ENCODE measurements around the gene JAM2.
"Not testable (repeated sequence)": the region's sequence is repeated elsewhere in the genome, so short reads cannot be mapped to it uniquely, and the experiment has no call there.

JAM2 gene

DNA sequence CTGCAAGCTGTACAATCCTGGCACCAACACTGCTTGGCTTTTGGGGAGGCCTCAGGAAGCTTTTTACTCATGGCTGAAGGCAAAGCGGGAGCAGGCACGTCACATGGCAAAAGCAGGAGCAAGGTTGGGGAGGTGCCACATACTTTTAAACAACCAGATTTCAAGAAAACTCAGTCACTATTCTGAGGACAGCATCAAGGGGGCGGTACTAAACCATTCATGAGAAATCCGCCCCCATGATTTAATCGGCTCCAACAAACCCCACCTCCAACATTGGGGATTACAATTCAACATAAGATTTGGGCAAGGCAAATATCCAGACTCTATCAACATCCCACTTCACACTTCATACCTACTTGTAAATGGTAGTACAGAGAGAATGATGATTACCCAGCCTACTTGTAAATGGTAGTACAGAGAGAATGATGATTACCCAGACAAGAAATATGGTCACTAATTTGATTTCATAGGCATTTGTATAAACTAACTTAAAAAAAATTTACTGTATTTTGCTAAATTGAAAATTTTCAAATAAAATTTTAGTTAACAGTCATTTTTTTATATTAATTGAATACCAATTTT lies 70.7 kb downstream of the JAM2 start:
- Histone ChIP-seq H3K4me1 (ENCODE audit: control insufficient read depth in 5 of 5, insufficient read depth in 5 of 5, low read length in 5 of 5) (no peaks in the 10 kb centered on the region), H3K4me3 (ENCODE audit: low read depth in 1 of 5, low read length in 5 of 5) (no peak overlapping the region), H3K9me3 (ENCODE audit: control insufficient read depth in 5 of 5, low read length in 5 of 5) (no peaks in the 10 kb centered on the region), H3K27me3 (ENCODE audit: control insufficient read depth in 5 of 5, insufficient read depth in 4 of 5, low read length in 5 of 5) (no peaks in the 10 kb centered on the region), H3K36me3 (ENCODE audit: control insufficient read depth in 5 of 5, insufficient read depth in 5 of 5, low read length in 5 of 5) (peaks cover 0 to 18% (median 6%) of the 10 kb centered on the region in 5 donors), H3K27ac (ENCODE audit: low read depth, low read length) (no peak overlapping the region), H3K9ac (ENCODE audit: low read length in 5 of 5) (no peak overlapping the region)

DNA sequence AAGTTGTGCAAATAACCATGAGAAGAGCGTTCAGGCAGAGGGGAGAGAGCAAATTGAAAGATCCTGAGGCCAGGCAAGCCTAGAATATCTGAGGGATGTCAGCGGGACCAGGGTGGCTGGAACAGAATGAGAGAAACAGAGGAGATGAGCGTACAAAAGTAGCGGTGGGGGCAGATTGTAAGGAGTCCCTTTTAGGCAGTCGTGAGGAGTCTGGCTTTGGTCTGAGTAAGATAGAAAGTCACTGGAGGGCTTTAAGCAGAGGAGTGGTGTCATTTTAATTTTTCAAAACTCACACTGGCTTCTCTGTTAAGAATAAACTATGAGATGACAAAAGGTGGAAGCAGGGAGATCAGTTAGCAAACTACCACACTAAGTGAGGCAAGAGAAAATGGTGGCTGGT lies 71.5 kb downstream of the JAM2 start:
- Histone ChIP-seq H3K4me3 (ENCODE audit: low read depth in 1 of 5, low read length in 5 of 5) (no peak overlapping the region), H3K27ac (ENCODE audit: low read depth, low read length) (no peak overlapping the region), H3K9ac (ENCODE audit: low read length in 5 of 5) (no peak overlapping the region), H3K4me1 (ENCODE audit: control insufficient read depth in 5 of 5, insufficient read depth in 5 of 5, low read length in 5 of 5) (peaks cover 0 to 3% (median 0%) of the 10 kb centered on the region in 5 donors), H3K27me3 (ENCODE audit: control insufficient read depth in 5 of 5, insufficient read depth in 4 of 5, low read length in 5 of 5) (no peaks in the 10 kb centered on the region), H3K9me3 (ENCODE audit: control insufficient read depth in 5 of 5, low read length in 5 of 5) (no peaks in the 10 kb centered on the region), H3K36me3 (ENCODE audit: control insufficient read depth in 5 of 5, insufficient read depth in 5 of 5, low read length in 5 of 5) (peaks cover 3 to 26% (median 12%) of the 10 kb centered on the region in 5 donors)

DNA sequence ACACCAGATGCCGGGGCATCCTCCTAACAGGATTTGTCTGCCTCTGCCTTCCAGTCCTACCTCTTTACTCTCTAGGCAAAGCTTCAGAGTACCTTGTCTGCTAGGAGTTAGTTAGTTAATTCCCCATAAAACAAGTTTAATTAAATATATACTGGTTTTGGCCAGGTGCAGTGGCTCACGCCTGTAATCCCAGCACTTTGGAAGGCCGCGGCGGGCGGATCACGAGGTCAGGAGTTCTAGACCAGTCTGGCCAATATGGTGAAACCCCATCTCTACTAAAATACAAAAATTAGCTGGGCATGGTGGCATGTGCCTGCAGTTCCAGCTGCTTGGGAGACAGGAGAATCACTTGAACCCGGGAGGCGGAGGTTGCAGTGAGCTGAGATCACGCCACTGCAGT lies 75.0 kb downstream of the JAM2 start:
- H3K9me3 ChIP-seq (ENCODE audit: control insufficient read depth in 5 of 5, low read length in 5 of 5), result not testable (repeated sequence)

DNA sequence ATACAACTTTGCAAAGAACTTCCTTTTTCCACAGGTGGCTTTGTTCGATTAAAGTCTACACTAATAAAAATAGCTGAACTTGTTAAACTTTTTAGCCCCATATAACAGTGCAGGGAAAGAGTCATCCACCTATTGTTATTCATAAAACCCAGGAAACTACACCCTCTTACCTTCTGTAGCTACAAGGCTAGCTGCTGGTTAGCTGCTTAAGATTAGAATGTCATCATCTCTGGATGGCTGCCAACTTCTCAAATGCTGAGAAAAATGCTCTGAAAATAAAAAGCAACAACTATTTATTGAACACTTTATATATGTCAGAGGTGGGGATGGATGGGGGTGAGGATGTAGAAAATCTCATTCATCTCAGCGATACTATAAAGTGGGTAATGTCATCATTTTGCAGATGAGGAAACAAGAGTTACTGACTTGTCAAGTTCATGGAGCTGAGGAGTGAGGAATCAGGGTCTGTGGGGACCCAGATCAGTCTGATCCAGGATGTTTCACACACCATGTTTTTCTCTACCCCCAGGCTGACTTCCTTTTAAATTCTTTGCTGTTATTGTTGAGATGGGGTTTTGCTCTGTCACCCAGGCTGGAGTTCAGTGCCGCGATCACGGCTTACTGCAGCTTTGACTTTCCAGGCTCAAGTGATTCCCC lies 78.6 kb downstream of the JAM2 start:
- peak overlapping the region; percentile 55 for H3K27ac ChIP-seq (ENCODE audit: low read depth, low read length)
- no peak overlapping the region for H3K9ac ChIP-seq (ENCODE audit: low read length in 5 of 5)
- H3K4me3 ChIP-seq (ENCODE audit: low read depth in 1 of 5, low read length in 5 of 5), result no peak overlapping the region
- H3K27me3 ChIP-seq (ENCODE audit: control insufficient read depth in 5 of 5, insufficient read depth in 4 of 5, low read length in 5 of 5), result no peaks in the 10 kb centered on the region
- H3K36me3 ChIP-seq (ENCODE audit: control insufficient read depth in 5 of 5, insufficient read depth in 5 of 5, low read length in 5 of 5), result peaks cover 9 to 37% (median 27%) of the 10 kb centered on the region in 5 donors
- no peaks in the 10 kb centered on the region for H3K9me3 ChIP-seq (ENCODE audit: control insufficient read depth in 5 of 5, low read length in 5 of 5)
- H3K4me1 ChIP-seq (ENCODE audit: control insufficient read depth in 5 of 5, insufficient read depth in 5 of 5, low read length in 5 of 5), result peaks cover 0 to 17% (median 10%) of the 10 kb centered on the region in 5 donors

More for the DNA sequence above, 75.0 kb downstream of the JAM2 start:
- Histone ChIP-seq H3K36me3 (ENCODE audit: control insufficient read depth in 5 of 5, insufficient read depth in 5 of 5, low read length in 5 of 5) (peaks cover 3 to 31% (median 15%) of the 10 kb centered on the region in 5 donors), H3K4me1 (ENCODE audit: control insufficient read depth in 5 of 5, insufficient read depth in 5 of 5, low read length in 5 of 5) (peaks cover 0 to 17% (median 10%) of the 10 kb centered on the region in 5 donors)
- not testable (repeated sequence) for H3K27ac ChIP-seq (ENCODE audit: low read depth, low read length); H3K27me3 ChIP-seq (ENCODE audit: control insufficient read depth in 5 of 5, insufficient read depth in 4 of 5, low read length in 5 of 5); H3K4me3 ChIP-seq (ENCODE audit: low read depth in 1 of 5, low read length in 5 of 5); H3K9ac ChIP-seq (ENCODE audit: low read length in 5 of 5)

DNA sequence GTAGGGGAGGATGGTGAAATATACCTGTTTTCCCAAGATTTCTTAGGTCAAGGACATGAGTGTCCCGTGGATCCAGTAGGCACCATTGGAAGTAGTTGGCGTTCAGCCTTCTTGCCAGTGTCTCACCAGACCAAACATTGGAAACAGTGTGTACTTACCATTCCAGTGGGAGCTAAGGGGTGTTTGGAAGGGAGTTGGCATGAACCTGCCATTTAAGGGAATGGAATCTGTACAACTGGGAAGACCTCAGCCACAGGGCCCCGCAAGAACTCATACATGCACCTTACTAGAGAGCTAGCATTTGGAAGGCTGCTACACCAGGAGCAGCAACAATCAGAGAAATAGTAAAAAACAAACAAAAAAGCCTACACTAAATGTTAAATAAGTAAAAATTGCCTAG lies 82.9 kb downstream of the JAM2 start:
- no peaks in the 10 kb centered on the region for H3K27me3 ChIP-seq (ENCODE audit: control insufficient read depth in 5 of 5, insufficient read depth in 4 of 5, low read length in 5 of 5)
- H3K27ac ChIP-seq (ENCODE audit: low read depth, low read length), result no peak overlapping the region
- peaks cover 38 to 58% (median 49%) of the 10 kb centered on the region in 5 donors for H3K36me3 ChIP-seq (ENCODE audit: control insufficient read depth in 5 of 5, insufficient read depth in 5 of 5, low read length in 5 of 5)
- H3K4me1 ChIP-seq (ENCODE audit: control insufficient read depth in 5 of 5, insufficient read depth in 5 of 5, low read length in 5 of 5), result peaks cover 0 to 7% (median 4%) of the 10 kb centered on the region in 5 donors
- H3K4me3 ChIP-seq (ENCODE audit: low read depth in 1 of 5, low read length in 5 of 5), result no peak overlapping the region
- no peaks in the 10 kb centered on the region for H3K9me3 ChIP-seq (ENCODE audit: control insufficient read depth in 5 of 5, low read length in 5 of 5)
- H3K9ac ChIP-seq (ENCODE audit: low read length in 5 of 5), result no peak overlapping the region

DNA sequence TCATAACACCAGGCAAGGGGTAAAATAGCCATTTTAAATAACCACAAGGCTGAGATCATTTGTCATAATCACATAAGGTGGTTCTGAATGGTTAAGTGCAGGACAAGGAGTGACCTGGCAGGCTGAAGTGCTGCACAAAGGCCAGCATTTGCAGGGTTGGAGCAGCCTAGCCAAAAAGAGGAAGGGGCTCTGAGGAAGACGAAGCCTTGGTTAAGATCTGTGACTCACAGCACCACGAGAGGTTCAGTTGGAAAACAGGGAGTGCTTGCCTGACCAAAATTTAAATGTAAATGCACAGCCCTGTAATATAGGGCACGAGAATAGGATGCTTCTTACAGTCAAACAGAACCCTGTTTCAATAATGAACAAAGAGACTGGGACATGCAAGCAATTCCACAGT lies 83.6 kb downstream of the JAM2 start:
- H3K36me3 ChIP-seq (ENCODE audit: control insufficient read depth in 5 of 5, insufficient read depth in 5 of 5, low read length in 5 of 5), result peaks cover 44 to 64% (median 55%) of the 10 kb centered on the region in 5 donors

DNA sequence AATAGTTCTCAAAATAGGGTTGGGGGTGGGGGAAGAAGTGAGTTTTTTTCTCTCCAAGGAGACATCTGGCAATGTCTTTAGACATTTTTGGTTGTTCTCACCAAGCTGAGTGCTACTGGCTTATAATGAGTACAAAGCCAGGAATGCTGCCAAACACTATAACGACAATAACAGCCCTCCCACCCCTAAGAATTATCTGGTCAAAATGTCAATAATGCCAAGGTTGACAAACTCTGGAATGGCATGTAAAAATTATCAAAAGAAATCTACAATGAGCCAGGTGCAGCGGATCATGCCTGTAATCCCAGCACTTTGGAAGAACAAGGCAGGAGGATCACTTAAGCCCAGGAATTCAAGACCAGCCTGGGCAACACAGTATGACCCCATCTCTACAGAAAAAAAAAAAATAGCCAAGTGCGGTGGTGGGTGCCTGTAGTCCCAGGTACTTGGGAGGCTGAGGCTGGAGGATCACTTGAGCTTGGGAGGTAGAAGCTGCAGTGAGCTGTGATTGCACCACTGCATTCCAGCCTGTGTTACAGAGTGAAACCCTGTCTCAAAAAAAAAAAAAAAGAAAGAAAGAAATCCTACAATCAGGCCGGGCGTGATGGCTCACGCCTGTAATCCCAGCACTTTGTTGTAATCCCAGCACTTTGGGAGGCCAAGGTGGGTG lies 93.2 kb downstream of the JAM2 start:
- H3K4me1 ChIP-seq (ENCODE audit: control insufficient read depth in 5 of 5, insufficient read depth in 5 of 5, low read length in 5 of 5), result peaks cover 0 to 56% (median 49%) of the 10 kb centered on the region in 5 donors
- H3K9me3 ChIP-seq (ENCODE audit: control insufficient read depth in 5 of 5, low read length in 5 of 5), result no peaks in the 10 kb centered on the region
- H3K27me3 ChIP-seq (ENCODE audit: control insufficient read depth in 5 of 5, insufficient read depth in 4 of 5, low read length in 5 of 5), result no peaks in the 10 kb centered on the region
- H3K9ac ChIP-seq (ENCODE audit: low read length in 5 of 5), result no peak overlapping the region
- peak overlapping the region; percentile 99 for H3K27ac ChIP-seq (ENCODE audit: low read depth, low read length)
- H3K36me3 ChIP-seq (ENCODE audit: control insufficient read depth in 5 of 5, insufficient read depth in 5 of 5, low read length in 5 of 5), result peaks cover 20 to 29% (median 20%) of the 10 kb centered on the region in 5 donors
- peak overlapping the region in 2 of 5 donors; percentile 1 to 33 for H3K4me3 ChIP-seq (ENCODE audit: low read depth in 1 of 5, low read length in 5 of 5)

More for the DNA sequence above, 83.6 kb downstream of the JAM2 start:
- no peak overlapping the region for H3K9ac ChIP-seq (ENCODE audit: low read length in 5 of 5)
- peaks cover 0 to 4% (median 3%) of the 10 kb centered on the region in 5 donors for H3K4me1 ChIP-seq (ENCODE audit: control insufficient read depth in 5 of 5, insufficient read depth in 5 of 5, low read length in 5 of 5)
- no peaks in the 10 kb centered on the region for H3K27me3 ChIP-seq (ENCODE audit: control insufficient read depth in 5 of 5, insufficient read depth in 4 of 5, low read length in 5 of 5)
- H3K27ac ChIP-seq (ENCODE audit: low read depth, low read length), result no peak overlapping the region
- no peaks in the 10 kb centered on the region for H3K9me3 ChIP-seq (ENCODE audit: control insufficient read depth in 5 of 5, low read length in 5 of 5)
- no peak overlapping the region for H3K4me3 ChIP-seq (ENCODE audit: low read depth in 1 of 5, low read length in 5 of 5)

DNA sequence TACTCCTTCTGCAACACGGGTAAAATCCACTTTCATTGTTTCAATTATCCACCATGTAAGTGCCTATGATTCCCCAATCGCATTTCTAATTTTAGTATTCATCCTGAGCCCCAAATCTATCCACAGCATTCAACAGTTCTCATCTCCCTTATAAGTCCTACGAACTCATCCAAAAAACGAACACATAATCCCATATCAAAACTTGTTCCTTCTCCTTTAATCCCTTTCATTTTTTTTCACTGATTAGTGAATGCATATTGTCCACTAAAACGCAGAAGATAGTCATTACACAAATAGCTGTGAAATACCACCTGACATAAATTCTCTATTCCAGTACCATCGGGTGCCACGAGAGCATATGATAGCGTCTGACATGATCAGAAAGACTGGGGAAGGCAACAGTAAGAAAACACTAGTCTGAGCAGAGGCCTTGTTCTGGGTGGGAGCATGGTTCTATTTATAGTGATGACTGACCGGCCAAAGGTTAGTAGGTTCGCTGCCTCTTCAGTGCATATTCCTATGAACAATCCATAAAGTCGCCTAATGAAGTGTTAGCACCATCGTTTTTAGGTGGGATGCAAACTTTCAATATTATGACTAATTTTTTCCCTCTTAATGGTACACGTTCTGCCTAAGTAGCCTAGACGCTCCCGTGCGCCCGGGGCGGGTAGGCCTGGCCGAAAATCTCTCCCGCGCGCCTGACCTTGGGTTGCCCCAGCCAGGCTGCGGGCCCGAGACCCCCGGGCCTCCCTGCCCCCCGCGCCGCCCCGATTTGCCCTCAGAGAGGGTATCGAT lies 95.0 kb downstream of the JAM2 start:
- H3K9ac ChIP-seq (ENCODE audit: low read length in 5 of 5), result peak overlapping the region; percentile 92 to 99 (median 97)

DNA sequence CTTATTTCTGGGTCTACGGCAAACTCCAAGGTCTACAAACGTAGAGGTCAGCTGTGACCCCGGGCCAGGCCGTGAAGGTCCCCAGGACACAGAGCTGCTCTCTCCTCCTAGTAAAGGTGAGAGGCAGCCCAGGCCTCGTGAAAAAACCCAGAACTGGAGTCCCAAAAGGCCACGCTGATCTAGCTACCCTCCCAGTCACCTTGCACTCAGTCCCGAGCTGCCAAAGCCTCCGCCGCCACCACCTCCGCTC lies 95.5 kb downstream of the JAM2 start:
- peak overlapping the region; percentile 81 to 96 (median 96) for H3K4me3 ChIP-seq (ENCODE audit: low read depth in 1 of 5, low read length in 5 of 5)
- H3K36me3 ChIP-seq (ENCODE audit: control insufficient read depth in 5 of 5, insufficient read depth in 5 of 5, low read length in 5 of 5), result peaks cover 0 to 5% (median 0%) of the 10 kb centered on the region in 5 donors
- peak overlapping the region; percentile 99 for H3K27ac ChIP-seq (ENCODE audit: low read depth, low read length)
- H3K9me3 ChIP-seq (ENCODE audit: control insufficient read depth in 5 of 5, low read length in 5 of 5), result no peaks in the 10 kb centered on the region
- no peaks in the 10 kb centered on the region for H3K27me3 ChIP-seq (ENCODE audit: control insufficient read depth in 5 of 5, insufficient read depth in 4 of 5, low read length in 5 of 5)
- peaks cover 0 to 68% (median 51%) of the 10 kb centered on the region in 5 donors for H3K4me1 ChIP-seq (ENCODE audit: control insufficient read depth in 5 of 5, insufficient read depth in 5 of 5, low read length in 5 of 5)
- H3K9ac ChIP-seq (ENCODE audit: low read length in 5 of 5), result peak overlapping the region; percentile 92 to 99 (median 97)

More for the DNA sequence above, 95.0 kb downstream of the JAM2 start:
- Histone ChIP-seq H3K27me3 (ENCODE audit: control insufficient read depth in 5 of 5, insufficient read depth in 4 of 5, low read length in 5 of 5) (no peaks in the 10 kb centered on the region), H3K27ac (ENCODE audit: low read depth, low read length) (peak overlapping the region; percentile 99), H3K4me3 (ENCODE audit: low read depth in 1 of 5, low read length in 5 of 5) (peak overlapping the region; percentile 81 to 96 (median 96)), H3K9me3 (ENCODE audit: control insufficient read depth in 5 of 5, low read length in 5 of 5) (no peaks in the 10 kb centered on the region), H3K4me1 (ENCODE audit: control insufficient read depth in 5 of 5, insufficient read depth in 5 of 5, low read length in 5 of 5) (peaks cover 0 to 68% (median 51%) of the 10 kb centered on the region in 5 donors), H3K36me3 (ENCODE audit: control insufficient read depth in 5 of 5, insufficient read depth in 5 of 5, low read length in 5 of 5) (peaks cover 2 to 11% (median 3%) of the 10 kb centered on the region in 5 donors)

Measured in subcutaneous abdominal adipose tissue (tissue), 5 donors.